IPS DF 6.9 (cell line): ENCODE results near the gene ZNF446.

Experiments
- DNase-seq: peaks from one replicate; pipeline ENCODE4 v3.0.0-alpha.2; 2013; ENCODE audit warnings: low read depth, low spot score
- H3K27ac ChIP-seq: one replicate; pipeline ENCODE4 v1.5.1; 2013; ENCODE audit warnings: low read length, control low read depth
- H3K27me3 ChIP-seq: 2 replicates; pipeline ENCODE4 v1.6.1; 2013; ENCODE audit warnings: mild to moderate bottlenecking, low read length; ENCODE audit not compliant: control insufficient read depth, insufficient read depth
- H3K36me3 ChIP-seq: 2 replicates; pipeline ENCODE4 v1.6.1; 2013; ENCODE audit warnings: low read length; ENCODE audit not compliant: control insufficient read depth, insufficient read depth
- H3K4me1 ChIP-seq: 2 replicates; pipeline ENCODE4 v1.6.1; 2013; ENCODE audit warnings: low read length; ENCODE audit not compliant: control insufficient read depth, insufficient read depth
- H3K4me3 ChIP-seq: 2 replicates; pipeline ENCODE4 v1.5.1; 2013; ENCODE audit warnings: mild to moderate bottlenecking, low read length
- H3K9me3 ChIP-seq: 2 replicates; pipeline ENCODE4 v1.6.1; 2013; ENCODE audit warnings: low read length, inconsistent platforms; ENCODE audit not compliant: control insufficient read depth, insufficient read depth
- WGBS: extraction: QIAGEN DNeasy Blood & Tissue Kit; methylation state at CpG from one replicate; pipeline ENCODE4 v1.1.7; 2013; ENCODE audit warnings: mixed read lengths, missing lambda C conversion rate; ENCODE audit not compliant: insufficient read length, insufficient coverage; 5-methylcytosine and 5-hydroxymethylcytosine counted together

The ZNF446 gene

GRCh38 chr19:58451358-58452101, 24.6 kb upstream of the ZNF446 start, which contains the start of gene ZNF324B:
ZNF324B (plus strand) TSS chr19:58451622; CDS start chr19:58453702, 2,080 bp downstream.
- Histone ChIP-seq H3K27ac (no peak within 1 kb of the TSS), H3K9me3 (peaks cover 2% of the 10 kb centered on the region; the same call in 1 of the 2 replicates), H3K27me3 (peaks cover 3% of the 10 kb centered on the region; the same call in 1 of the 2 replicates), H3K4me3 (peak within 1 kb of the TSS; percentile 51; the same call in 1 of the 2 replicates), H3K4me1 (no peaks in the 10 kb centered on the region), H3K36me3 (no peaks in the 10 kb centered on the region)
- peak; percentile 95 for DNase-seq
- WGBS = no CpG with 5 or more reads among the region's 79 CpGs

DNA sequence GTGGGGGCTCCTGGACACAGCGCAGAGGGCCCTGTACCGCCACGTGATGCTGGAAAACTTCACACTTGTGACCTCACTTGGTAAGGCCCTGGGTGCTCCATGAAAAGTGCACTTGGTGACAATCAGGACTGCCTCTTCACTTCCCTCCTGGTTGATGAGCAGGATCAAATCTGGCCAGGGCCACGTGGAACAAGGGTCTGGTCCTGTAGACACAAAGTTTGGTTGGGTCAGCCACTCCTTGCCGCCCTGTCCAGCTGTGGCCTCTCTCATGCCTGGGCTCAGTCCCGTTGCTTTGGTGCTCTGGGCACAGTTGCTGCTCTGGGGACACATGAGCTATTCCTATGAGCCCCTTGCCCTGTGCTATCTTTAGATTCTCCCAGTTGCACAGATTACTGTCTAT, 22.4 kb upstream of the ZNF446 start:
- WGBS = no CpG with 5 or more reads among the region's 6 CpGs
- no peaks in the 10 kb centered on the region for H3K36me3 ChIP-seq
- no peak overlapping the region for H3K4me3 ChIP-seq
- no peak for DNase-seq
- H3K27me3 ChIP-seq = peaks cover 3% of the 10 kb centered on the region; the same call in 1 of the 2 replicates
- no peaks in the 10 kb centered on the region for H3K4me1 ChIP-seq
- no peak overlapping the region for H3K27ac ChIP-seq
- H3K9me3 ChIP-seq = peaks cover 2% of the 10 kb centered on the region; the same call in 1 of the 2 replicates

DNA sequence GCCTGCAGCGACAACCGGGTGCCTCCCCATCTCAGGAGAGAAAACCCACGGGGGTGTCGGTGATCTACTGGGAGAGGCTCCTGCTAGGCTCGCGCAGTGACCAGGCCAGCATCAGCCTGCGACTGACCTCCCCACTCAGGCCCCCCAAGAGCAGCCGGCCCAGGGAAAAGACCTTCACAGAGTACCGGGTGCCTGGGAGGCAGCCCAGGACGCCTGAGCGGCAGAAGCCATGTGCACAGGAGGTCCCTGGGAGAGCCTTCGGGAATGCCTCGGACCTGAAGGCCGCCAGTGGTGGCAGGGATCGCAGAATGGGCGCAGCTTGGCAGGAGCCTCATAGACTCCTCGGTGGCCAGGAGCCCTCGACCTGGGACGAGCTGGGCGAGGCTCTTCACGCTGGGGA, 20.8 kb upstream of the ZNF446 start:
- Histone ChIP-seq H3K27me3 (peaks cover 3% of the 10 kb centered on the region), H3K4me1 (no peaks in the 10 kb centered on the region), H3K9me3 (no peaks in the 10 kb centered on the region), H3K27ac (no peak overlapping the region), H3K4me3 (no peak overlapping the region), H3K36me3 (no peaks in the 10 kb centered on the region)
- WGBS = no CpG with 5 or more reads among the region's 21 CpGs
- no peak for DNase-seq

GRCh38 chr19:58456111-58456510, 20.0 kb upstream of the ZNF446 start:
- Histone ChIP-seq H3K27me3 (no peaks in the 10 kb centered on the region; the same call in 1 of the 2 replicates), H3K27ac (no peak overlapping the region), H3K9me3 (no peaks in the 10 kb centered on the region), H3K4me3 (no peak overlapping the region), H3K36me3 (no peaks in the 10 kb centered on the region), H3K4me1 (no peaks in the 10 kb centered on the region)
- no peak for DNase-seq
- WGBS = no CpG with 5 or more reads among the region's 35 CpGs

- no CpG with 5 or more reads among the region's 2 CpGs for WGBS
- no peak overlapping the region for H3K27ac ChIP-seq
- H3K4me3 ChIP-seq = no peak overlapping the region
- H3K4me1 ChIP-seq = no peaks in the 10 kb centered on the region
- H3K9me3 ChIP-seq = no peaks in the 10 kb centered on the region
- no peaks in the 10 kb centered on the region; the same call in 1 of the 2 replicates for H3K27me3 ChIP-seq
- DNase-seq = no peak
- no peaks in the 10 kb centered on the region for H3K36me3 ChIP-seq
These were observed 16.1 kb upstream of the ZNF446 start for GRCh38 chr19:58460039-58460438.

- WGBS = no CpG with 5 or more reads among the region's 20 CpGs
- no peaks in the 10 kb centered on the region for H3K4me1 ChIP-seq
- no peak for DNase-seq
- H3K36me3 ChIP-seq = peaks cover 5% of the 10 kb centered on the region; the same call in 1 of the 2 replicates
- H3K4me3 ChIP-seq = peak overlapping the region; percentile 23; the same call in 1 of the 2 replicates
- H3K9me3 ChIP-seq = no peaks in the 10 kb centered on the region
- H3K27me3 ChIP-seq = no peaks in the 10 kb centered on the region
- no peak overlapping the region for H3K27ac ChIP-seq
These were observed 9.9 kb upstream of the ZNF446 start for GRCh38 chr19:58466089-58466759.

DNA sequence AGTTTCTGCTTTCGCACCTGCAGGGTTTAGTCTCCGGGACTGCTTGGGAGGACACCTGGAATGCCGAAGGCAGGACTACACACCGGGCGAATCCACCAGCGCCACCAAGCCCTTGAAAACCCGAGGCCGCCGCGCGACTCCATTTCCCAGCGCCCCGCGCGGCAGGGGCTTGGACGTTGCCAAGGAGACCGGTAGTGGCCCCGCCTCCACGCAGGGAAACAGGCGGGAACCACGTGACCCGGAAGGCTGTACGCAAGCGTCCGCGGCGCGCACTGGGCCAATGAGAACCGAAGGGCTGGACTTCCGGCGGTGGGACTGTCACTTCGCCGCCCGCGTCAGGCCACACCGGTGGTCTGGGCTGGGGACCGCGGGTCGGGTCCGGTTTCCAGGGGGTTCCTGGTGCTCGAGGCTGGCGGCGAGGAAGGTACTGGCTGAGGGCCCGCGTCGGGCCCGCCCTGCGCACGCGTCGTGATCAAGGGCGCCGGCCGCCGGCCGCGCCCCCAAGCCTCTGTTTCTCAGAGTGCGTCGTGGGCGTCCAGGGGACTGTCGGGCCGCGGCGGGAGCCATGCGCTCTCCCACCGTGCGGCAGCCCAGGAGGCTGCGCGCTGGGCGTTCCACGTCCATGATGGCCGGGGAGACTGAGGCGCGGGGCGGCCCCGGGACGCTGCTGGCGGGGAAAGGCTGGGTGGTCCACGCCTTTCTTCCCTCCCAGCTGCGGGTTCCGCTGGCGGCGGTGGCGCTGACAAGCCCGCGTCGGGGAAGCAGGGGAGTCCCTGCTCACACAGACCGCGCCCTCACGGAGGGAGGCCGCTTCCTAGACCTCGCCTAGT, 9.2 kb upstream of the ZNF446 start, which contains the start of gene ZNF324:
TSS of gene ZNF324 (plus strand) at position 321 of the 830 bp plus-strand sequence. CDS start 2,106 bp downstream, outside the sequence.
- WGBS = no CpG with 5 or more reads among the region's 92 CpGs
- H3K27ac ChIP-seq = no peak within 1 kb of the TSS
- H3K27me3 ChIP-seq = no peaks in the 10 kb centered on the region
- peak within 1 kb of the TSS; percentile 66 for H3K4me3 ChIP-seq
- no peaks in the 10 kb centered on the region for H3K4me1 ChIP-seq
- DNase-seq = peak; percentile 95
- peaks cover 10% of the 10 kb centered on the region for H3K36me3 ChIP-seq
- no peaks in the 10 kb centered on the region for H3K9me3 ChIP-seq

GRCh38 chr19:58468216-58468839, 7.8 kb upstream of the ZNF446 start:
- H3K4me3 ChIP-seq = no peak overlapping the region

GRCh38 chr19:58469241-58470013, 6.7 kb upstream of the ZNF446 start:
- H3K27me3 ChIP-seq = no peaks in the 10 kb centered on the region
- no peak for DNase-seq
- H3K27ac ChIP-seq = no peak overlapping the region
- no peaks in the 10 kb centered on the region for H3K4me1 ChIP-seq
- no CpG with 5 or more reads among the region's 17 CpGs for WGBS
- H3K36me3 ChIP-seq = peaks cover 12% of the 10 kb centered on the region
- H3K9me3 ChIP-seq = no peaks in the 10 kb centered on the region
- no peak overlapping the region for H3K4me3 ChIP-seq

More at GRCh38 chr19:58468216-58468839, 7.8 kb upstream of the ZNF446 start:
- DNase-seq = no peak
- no peaks in the 10 kb centered on the region for H3K27me3 ChIP-seq
- H3K36me3 ChIP-seq = peaks cover 12% of the 10 kb centered on the region
- no peaks in the 10 kb centered on the region for H3K9me3 ChIP-seq
- WGBS = no CpG with 5 or more reads among the region's 5 CpGs
- no peak overlapping the region for H3K27ac ChIP-seq
- H3K4me1 ChIP-seq = no peaks in the 10 kb centered on the region
